Panc1 (cell line): Measurements from ENCODE around the gene WNT5B. TPM values are rescaled to one million over a fixed set of nuclear protein-coding genes. Genes with fewer than 3 reads are reported as not detected.

ENCODE experiments used
- ATAC-seq: fragments of 200-7000 bp; cut with Tn5 transposase; 2 replicates; pipeline ENCODE4 v1.9.1; 2020; ENCODE audit warnings: mild to moderate bottlenecking, moderate library complexity
- BruUV-seq: library from RNA; stranded (reverse); fragments of 400-500 nt; replicated peaks from 2 replicates; lab custom pipeline; 2021; lab: Mats Ljungman, UMichigan
- CTCF ChIA-PET: fragments of 300-600 bp; sonication (Branson Sonifier 250); formaldehyde crosslinking; loops from one replicate; lab custom pipeline; 2022; ENCODE audit warnings: antibody characterized with exemption; lab: Charles Lee
- POLR2A ChIA-PET: fragments of 300-600 bp; sonication (Branson Sonifier 250); formaldehyde crosslinking; loops from one replicate; lab custom pipeline; 2022; ENCODE audit warnings: antibody characterized with exemption; lab: Charles Lee
- DNase-seq: peaks from one replicate; pipeline ENCODE4 v3.0.0-alpha.2; 2010; ENCODE audit warnings: low read depth, low spot score
- H3K27ac ChIP-seq: 2 replicates; pipeline ENCODE4 v1.5.1; 2011; ENCODE audit warnings: mild to moderate bottlenecking, low read length, inconsistent platforms
- H3K27me3 ChIP-seq: fragments of 200-500 bp; sonication (Bioruptor generic); 2 replicates; pipeline ENCODE4 v1.6.0; 2014; ENCODE audit warnings: low read length, inconsistent platforms; ENCODE audit not compliant: control insufficient read depth, insufficient read depth
- H3K36me3 ChIP-seq: fragments of 200-500 bp; sonication (Bioruptor generic); 2 replicates; pipeline ENCODE4 v1.5.1; 2014; ENCODE audit warnings: inconsistent platforms, mild to moderate bottlenecking, low read length, moderate library complexity; ENCODE audit not compliant: control insufficient read depth, insufficient read depth
- H3K4me1 ChIP-seq: 2 replicates; pipeline ENCODE4 v1.5.1; 2011; ENCODE audit warnings: inconsistent platforms, mild to moderate bottlenecking, low read length, moderate library complexity; ENCODE audit not compliant: control insufficient read depth, insufficient read depth
- H3K4me3 ChIP-seq, 2 experiments: 2 replicates each; pipeline ENCODE4 v1.5.1; 2011 to 2012; ENCODE audit warnings: low read depth in 2 of 2, low read length in 2 of 2, mild to moderate bottlenecking in 2 of 2, inconsistent platforms in 1 of 2, moderate library complexity in 1 of 2
- H3K9me3 ChIP-seq: fragments of 200-500 bp; sonication (Bioruptor generic); 2 replicates; pipeline ENCODE4 v1.5.1; 2014; ENCODE audit warnings: low read depth, mild to moderate bottlenecking, inconsistent platforms, low read length, moderate library complexity; ENCODE audit not compliant: control insufficient read depth, insufficient read depth
- CTCF ChIP-seq: fragments of 450-650 bp; IDR thresholded peaks from 2 replicates; pipeline ENCODE4 v1.5.1; 2017; ENCODE audit warnings: mild to moderate bottlenecking
- POLR2AphosphoS5 ChIP-seq: IDR thresholded peaks from 2 replicates; pipeline ENCODE4 v1.6.1; 2012; ENCODE audit warnings: mild to moderate bottlenecking, low read depth, low read length, moderate library complexity
- REST ChIP-seq, 2 experiments: IDR thresholded peaks; 2 replicates each; pipeline ENCODE4 v1.6.1; 2011 to 2012; ENCODE audit warnings: low read depth in 2 of 2, control low read depth in 1 of 2, low read length in 1 of 2, mild to moderate bottlenecking in 1 of 2, moderate library complexity in 1 of 2; ENCODE audit not compliant: insufficient read depth in 1 of 2
- SIN3A ChIP-seq: IDR thresholded peaks from 2 replicates; pipeline ENCODE4 v1.6.1; 2012; ENCODE audit warnings: low read depth, mild to moderate bottlenecking, low read length, moderate library complexity, borderline replicate concordance; ENCODE audit not compliant: insufficient read depth
- TCF7L2 ChIP-seq: IDR thresholded peaks from 2 replicates; pipeline ENCODE4 v1.6.1; 2011; ENCODE audit warnings: mild to moderate bottlenecking, low read depth, low read length, inconsistent platforms
- in situ Hi-C: cut with HindIII; loops from 2 replicates; pipeline ENCODE4 v1.10.0; 2016; ENCODE audit warnings: low sequenced_read_pairs, low pct_unique_long_range_greater_than_20kb
- intact Hi-C: fragments of 100-400 bp; cut with micrococcal nuclease; formaldehyde crosslinking; loops from one replicate; pipeline ENCODE4 v1.10.0; 2022; ENCODE audit not compliant: unreplicated experiment
- total RNA-seq: library from RNA; stranded (reverse); gene quantifications from one replicate; pipeline ENCODE4 v1.2.1, GENCODE V29; 2021; ENCODE audit not compliant: unreplicated experiment

Gene WNT5B
- total RNA-seq, 1 experiment from 2014 or later, result 36.9 TPM

DNA sequence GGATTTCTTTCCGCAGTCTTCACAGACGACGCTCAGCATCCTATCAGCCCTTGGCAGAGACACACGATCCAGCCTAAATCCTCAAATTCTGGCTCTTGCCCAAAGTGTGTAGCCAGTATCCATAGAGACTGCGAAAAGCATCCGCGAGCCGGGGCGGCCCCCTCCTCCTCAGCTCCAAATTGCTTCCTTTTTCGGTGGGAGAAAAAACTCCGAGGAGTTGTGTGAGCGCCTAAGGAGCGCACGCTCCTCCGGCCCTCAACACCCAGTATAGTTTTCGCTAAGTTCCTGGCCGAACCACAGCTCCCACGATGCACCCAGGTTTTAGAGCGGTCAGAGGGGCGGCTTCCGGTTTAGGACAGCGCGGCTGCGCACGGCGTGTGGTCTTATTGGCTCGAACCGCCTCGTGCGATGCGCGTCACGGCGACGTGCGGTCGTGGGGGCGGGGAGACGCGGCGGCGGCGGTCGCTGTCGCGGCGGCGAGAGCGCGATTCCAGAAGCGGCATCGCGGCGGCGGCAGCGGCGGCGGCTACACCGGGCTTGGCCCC lies 61.6 kb downstream of the WNT5B start, which contains the start of gene ADIPOR2:
TSS of gene ADIPOR2 (plus strand) at position 493 of the 545 bp plus-strand sequence. CDS start 63,274 bp downstream, outside the sequence.
- H3K4me3 ChIP-seq, result peak within 1 kb of the TSS; percentile 86 to 87
- TF ChIP-seq POLR2AphosphoS5 (peak; percentile 81), TCF7L2 (no peak)
- no peaks in the 10 kb centered on the region for H3K9me3 ChIP-seq
- intact Hi-C loops, result no loop called here
- no peaks in the 10 kb centered on the region for H3K27me3 ChIP-seq
- peak within 1 kb of the TSS; percentile 90 for H3K27ac ChIP-seq
- ChIA-PET CTCF (no interaction called here), POLR2A (interaction anchor here (0.7 to 1.1 kb wide), 3 partner anchors 18 to 41 kb away, joined by 3 to 8 read pairs (median 6); no protein-coding TSS in a partner anchor)
- peak; percentile 69 for DNase-seq
- in situ Hi-C loops, result no loop called here
- peaks cover 5% of the 10 kb centered on the region for H3K36me3 ChIP-seq
- peak; percentile 99 for ATAC-seq
- H3K4me1 ChIP-seq, result peaks cover 10% of the 10 kb centered on the region
- BruUV-seq, result no TSS peak

DNA sequence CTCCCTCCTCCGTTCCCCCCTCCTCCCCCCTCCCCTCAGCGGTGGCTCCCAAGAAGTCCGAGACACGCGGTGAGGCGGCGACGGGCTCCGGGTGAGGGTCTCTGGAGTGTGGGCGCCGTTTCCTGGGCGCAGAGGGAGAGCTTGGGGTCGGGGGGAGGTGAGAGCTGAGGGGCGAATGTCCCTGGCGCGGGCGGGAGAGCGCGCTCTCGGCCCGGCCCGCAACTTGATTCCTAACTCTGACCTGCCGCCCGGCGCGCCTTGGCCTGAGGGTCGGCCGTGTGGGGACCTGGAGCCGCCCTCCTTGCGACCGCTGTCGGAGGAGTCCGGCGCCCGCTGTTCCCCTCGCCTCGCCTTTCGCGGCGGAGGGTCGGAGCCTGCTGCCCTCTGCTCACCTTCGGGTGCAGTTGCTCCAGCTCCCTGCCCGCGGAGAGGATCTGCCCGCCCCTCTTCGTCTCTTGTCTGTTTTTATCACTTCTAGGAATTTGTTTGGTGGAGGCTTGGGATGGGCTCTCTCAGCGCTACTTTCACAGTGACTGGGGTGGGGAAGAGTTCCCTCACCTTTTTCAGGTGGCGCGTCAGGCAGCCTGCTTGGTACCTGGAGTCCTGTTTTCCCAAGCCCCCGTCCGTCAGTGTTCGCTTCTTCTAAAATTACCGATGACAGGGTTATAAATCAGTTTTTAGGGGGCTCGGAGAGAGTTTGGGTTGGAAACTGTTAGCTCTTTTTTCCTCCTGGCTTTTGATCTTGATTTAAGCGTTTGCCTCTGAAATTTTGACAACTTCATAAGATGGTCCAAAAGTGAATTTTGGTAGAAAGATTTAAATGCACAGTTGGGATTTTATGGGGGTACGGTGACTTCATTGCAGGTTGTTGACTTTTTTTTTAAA lies 62.3 kb downstream of the WNT5B start:
- Histone ChIP-seq H3K4me3 (peak overlapping the region; percentile 86 to 87), H3K27ac (peak overlapping the region; percentile 81), H3K27me3 (no peaks in the 10 kb centered on the region), H3K36me3 (peaks cover 5% of the 10 kb centered on the region), H3K4me1 (peaks cover 14% of the 10 kb centered on the region), H3K9me3 (no peaks in the 10 kb centered on the region)
- peak; percentile 71 for ATAC-seq
- BruUV-seq, result no TSS peak
- ChIA-PET CTCF (interaction anchor here (0.7 kb wide), 1 partner anchor 100 kb away, joined by 3 read pairs; no protein-coding TSS in a partner anchor), POLR2A (interaction anchor here (0.7 to 1.1 kb wide), 3 partner anchors 18 to 42 kb away, joined by 3 to 8 read pairs (median 6); no protein-coding TSS in a partner anchor)
- intact Hi-C loops, result no loop called here
- DNase-seq, result no peak
- in situ Hi-C loops, result no loop called here
- TF ChIP-seq SIN3A (0 out of 2 replicates have a peak, but pooled peaks have one; percentile 22), TCF7L2 (no peak)

- TF ChIP-seq REST (IDR thresholded peaks at IDR 0.05; ENCODE audit: insufficient read depth in 1 of 2, low read depth in 2 of 2, low read length in 1 of 2) (no peak), POLR2AphosphoS5 (no peak), SIN3A (no peak), CTCF (no peak), TCF7L2 (no peak)
- Histone ChIP-seq H3K27ac (peak overlapping the region; percentile 81), H3K9me3 (no peaks in the 10 kb centered on the region), H3K27me3 (no peaks in the 10 kb centered on the region), H3K4me1 (peaks cover 18% of the 10 kb centered on the region), H3K4me3 (peak overlapping the region; percentile 86 to 87), H3K36me3 (peaks cover 5% of the 10 kb centered on the region)
- intact Hi-C loops (no loop called here), in situ Hi-C loops (no loop called here)
- no peak for DNase-seq
- ChIA-PET CTCF (no interaction called here), POLR2A (no interaction called here)
- TSS peak; percentile 92 for BruUV-seq
- ATAC-seq, result no peak
Observed at GRCh38 chr12:1692226-1692625, 63.2 kb downstream of the WNT5B start.
